GM19395 (cell line): ENCODE measurements around the gene ACSM2A.
"Not testable (repeated sequence)": the region's sequence is repeated elsewhere in the genome, so short reads cannot be mapped to it uniquely, and the experiment has no call there.

Experiments
- ATAC-seq: cut with Tn5 transposase; IDR thresholded peaks from one replicate; pipeline ENCODE4 v1.9.1; 2021; ENCODE audit warnings: mild to moderate bottlenecking, moderate library complexity; ENCODE audit not compliant: unreplicated experiment

ACSM2A gene

GRCh38 chr16:20451364-20451763 lies at the start of gene ACSM2A:
ACSM2A (plus strand) TSS chr16:20451521; CDS start chr16:20460115, 8,594 bp downstream.
- not testable (repeated sequence) for ATAC-seq

- ATAC-seq, result no peak
Observed at GRCh38 chr16:20402651-20403050, 48.7 kb upstream of the ACSM2A start.

GRCh38 chr16:20404637-20405036 lies 46.7 kb upstream of the ACSM2A start, which contains the start of gene PDILT:
PDILT (minus strand) TSS chr16:20404737; CDS start chr16:20399300, 5,437 bp downstream.
- ATAC-seq, result no peak

- ATAC-seq, result peak; percentile 44
Observed at GRCh38 chr16:20409398-20410120, 41.8 kb upstream of the ACSM2A start, which contains the start of gene ACSM5. ACSM5 (plus strand) TSS chr16:20409534; CDS start chr16:20411485, 1,951 bp downstream.

- peak; percentile 89 for ATAC-seq
Observed at GRCh38 chr16:20410121-20410723, 41.1 kb upstream of the ACSM2A start.

GRCh38 chr16:20411055-20411454 lies 40.3 kb upstream of the ACSM2A start:
- ATAC-seq, result no peak

GRCh38 chr16:20415541-20415940 lies 35.8 kb upstream of the ACSM2A start:
- ATAC-seq, result no peak

GRCh38 chr16:20419093-20419492 lies 32.2 kb upstream of the ACSM2A start:
- ATAC-seq, result not testable (repeated sequence)

GRCh38 chr16:20421748-20422147 lies 29.6 kb upstream of the ACSM2A start:
- not testable (repeated sequence) for ATAC-seq

GRCh38 chr16:20423772-20424128 lies 27.6 kb upstream of the ACSM2A start:
- ATAC-seq, result not testable (repeated sequence)

GRCh38 chr16:20424129-20424866 lies 27.0 kb upstream of the ACSM2A start:
- no peak for ATAC-seq

GRCh38 chr16:20427401-20427797 lies 23.9 kb upstream of the ACSM2A start:
- not testable (repeated sequence) for ATAC-seq

GRCh38 chr16:20429499-20429898 lies 21.8 kb upstream of the ACSM2A start:
- ATAC-seq, result not testable (repeated sequence)

GRCh38 chr16:20430480-20430879 lies 20.8 kb upstream of the ACSM2A start:
- ATAC-seq, result not testable (repeated sequence)

- ATAC-seq, result no peak
Observed at GRCh38 chr16:20430948-20431347, 20.4 kb upstream of the ACSM2A start.

GRCh38 chr16:20438950-20439349 lies 12.4 kb upstream of the ACSM2A start:
- ATAC-seq, result not testable (repeated sequence)

GRCh38 chr16:20439820-20440231 lies 11.5 kb upstream of the ACSM2A start:
- not testable (repeated sequence) for ATAC-seq

- not testable (repeated sequence) for ATAC-seq
Observed at GRCh38 chr16:20440731-20441130, 10.6 kb upstream of the ACSM2A start.

- no peak for ATAC-seq
Observed at GRCh38 chr16:20441191-20441590, 10.1 kb upstream of the ACSM2A start.

- ATAC-seq, result not testable (repeated sequence)
Observed at GRCh38 chr16:20441859-20442258, 9.5 kb upstream of the ACSM2A start.

- ATAC-seq, result not testable (repeated sequence)
Observed at GRCh38 chr16:20446652-20447393, 4.5 kb upstream of the ACSM2A start.
